ENCODE measurements around the gene SH3TC2.

GRCh38 chr5:148989567-148989966, 73.3 kb downstream of the SH3TC2 start:
- no peak for TF ChIP-seq CTCF (IDR thresholded peaks at IDR 0.05)
- no peak for TF ChIP-seq EZH2 (IDR thresholded peaks at IDR 0.05; ENCODE audit: borderline replicate concordance, insufficient read depth, low read depth, low read length, poor library complexity, severe bottlenecking)

Data from B cell (primary cell).